K562 (cell line): ENCODE results near the gene UBLCP1. TPM values are rescaled to one million over a fixed set of nuclear protein-coding genes. Genes with fewer than 3 reads are reported as not detected.

Experiments
- ATAC-seq: fragments of 200-7000 bp; cut with Tn5 transposase; 3 replicates; pipeline ENCODE4 v1.9.1; 2020; ENCODE audit warnings: moderate library complexity
- BruUV-seq: library from RNA; stranded (reverse); fragments of 400-500 nt; replicated peaks from 2 replicates; lab custom pipeline; 2021; lab: Mats Ljungman, UMichigan
- CTCF ChIA-PET: fragments of 300-600 bp; formaldehyde crosslinking; extraction: SDS; loops from one replicate; lab custom pipeline; 2021; ENCODE audit warnings: low intra/inter-chr PET ratio; lab: Yijun Ruan, JAX
- POLR2A ChIA-PET: fragments of 300-600, 350-650 bp; sonication (Branson Sonifier 250); formaldehyde crosslinking; extraction: SDS; loops from one replicate; lab custom pipeline; 2021; ENCODE audit warnings: antibody characterized with exemption, inconsistent platforms; lab: Yijun Ruan, JAX
- DNase-seq, 4 experiments: peaks; one replicate each; pipeline versions ENCODE4 v3.0.0 to v3.0.0-alpha.2; 2011 to 2018; ENCODE audit warnings: low spot score in 3 of 4, mixed read lengths in 3 of 4; ENCODE audit errors: extremely low read depth in 1 of 4
- FAIRE-seq: peaks from 2 replicates; lab custom pipeline; 2011; peaks lifted over from hg19 to GRCh38; lab: Jason Lieb, UNC
- H2AFZ ChIP-seq: 2 replicates; pipeline ENCODE4 v1.6.0; 2011; ENCODE audit warnings: low read depth, low read length, control low read depth, inconsistent platforms
- H3K27ac ChIP-seq: fragments of 200-600 bp; 3 replicates; pipeline ENCODE4 v1.8.0; 2011; ENCODE audit warnings: low read depth, mild to moderate bottlenecking, control low read depth, inconsistent platforms, low read length, moderate library complexity, mixed read lengths; ENCODE audit errors: extremely low read depth
- H3K27me3 ChIP-seq, 2 experiments: fragments of 300-600 bp in 1 of 2; 2 replicates in 1 of 2; 3 replicates in 1 of 2; pipeline versions ENCODE4 v1.6.0 to v1.8.0; 2011; ENCODE audit warnings: inconsistent platforms in 2 of 2, low read length in 2 of 2, mild to moderate bottlenecking in 1 of 2, mixed read lengths in 1 of 2, moderate library complexity in 1 of 2; ENCODE audit not compliant: control insufficient read depth in 2 of 2, insufficient read depth in 2 of 2
- H3K36me3 ChIP-seq: fragments of 300-600 bp; 3 replicates; pipeline ENCODE4 v1.8.0; 2011; ENCODE audit warnings: mild to moderate bottlenecking, low read length, inconsistent platforms; ENCODE audit not compliant: control insufficient read depth, insufficient read depth
- H3K4me1 ChIP-seq, 2 experiments: fragments of 200-600 bp in 1 of 2; replicated peaks in 1 of 2; 2 replicates in 1 of 2; 3 replicates in 1 of 2; pipeline versions ENCODE4 v1.5.1 to v1.8.0; 2011; ENCODE audit warnings: inconsistent platforms in 2 of 2, low read length in 2 of 2, mild to moderate bottlenecking in 1 of 2, mixed read lengths in 1 of 2, moderate library complexity in 1 of 2; ENCODE audit not compliant: control insufficient read depth in 2 of 2, insufficient read depth in 2 of 2
- H3K4me2 ChIP-seq: 2 replicates; pipeline ENCODE4 v1.6.1; 2011; ENCODE audit warnings: low read length, control low read depth, inconsistent platforms, mixed read lengths; ENCODE audit not compliant: insufficient read depth
- H3K4me3 ChIP-seq: fragments of 200-600 bp; sonication (generic), shearing (Covaris generic); 2 replicates; pipeline ENCODE4 v1.5.1; 2016; ENCODE audit warnings: control low read depth, inconsistent platforms
- H3K79me2 ChIP-seq: fragments of 200-600 bp; 3 replicates; pipeline ENCODE4 v1.8.0; 2011; ENCODE audit warnings: low read length, inconsistent platforms; ENCODE audit not compliant: control insufficient read depth, insufficient read depth
- H3K9ac ChIP-seq, 2 experiments: 2 replicates each; pipeline versions ENCODE4 v1.6.0 to v1.6.1; 2011; ENCODE audit warnings: low read depth in 2 of 2, low read length in 2 of 2, control low read depth in 1 of 2, inconsistent platforms in 1 of 2, mild to moderate bottlenecking in 1 of 2, mixed read lengths in 1 of 2; ENCODE audit not compliant: insufficient read depth in 1 of 2
- H3K9me1 ChIP-seq: one replicate; pipeline ENCODE4 v1.6.0; 2011; ENCODE audit warnings: inconsistent platforms, mild to moderate bottlenecking, low read length, moderate library complexity; ENCODE audit not compliant: control insufficient read depth, insufficient read depth
- H3K9me3 ChIP-seq: replicated peaks from 2 replicates; pipeline ENCODE4 v1.5.1; 2011; ENCODE audit warnings: low read depth, low read length, inconsistent platforms; ENCODE audit not compliant: control insufficient read depth, insufficient read depth
- H4K20me1 ChIP-seq: replicated peaks from 2 replicates; pipeline ENCODE4 v1.6.1; 2011; ENCODE audit warnings: low read length, inconsistent platforms, mixed read lengths; ENCODE audit not compliant: control insufficient read depth, insufficient read depth
- BCL6 ChIP-seq: fragments of 250-450 bp; sonication (Bioruptor Pico); IDR thresholded peaks from 2 replicates; pipeline ENCODE4 v1.4.0; 2020
- BDP1 ChIP-seq: IDR thresholded peaks from 3 replicates; pipeline ENCODE4 v1.6.1; 2011; ENCODE audit not compliant: insufficient read length, insufficient read depth
- BRD4 ChIP-seq: fragments of 200-600 bp; sonication (generic); IDR thresholded peaks from 2 replicates; pipeline ENCODE4 v1.6.1; 2017; ENCODE audit warnings: inconsistent platforms
- GATAD2A ChIP-seq: fragments of 450-650 bp; IDR thresholded peaks from 2 replicates; pipeline ENCODE4 v1.6.1; 2017
- GTF2F1 ChIP-seq: IDR thresholded peaks from 2 replicates; pipeline ENCODE4 v1.6.1; 2011; ENCODE audit warnings: low read depth, low read length, improper control_type of control experiment
- KHSRP ChIP-seq: fragments of 450-650 bp; IDR thresholded peaks from 2 replicates; pipeline ENCODE4 v1.6.1; 2017
- MCM2 ChIP-seq: fragments of 450-650 bp; IDR thresholded peaks from 2 replicates; pipeline ENCODE4 v1.6.1; 2017; ENCODE audit warnings: low read depth, mild to moderate bottlenecking
- MCM3 ChIP-seq: fragments of 450-650 bp; IDR thresholded peaks from 2 replicates; pipeline ENCODE4 v1.6.1; 2016
- MTA1 ChIP-seq: fragments of 450-650 bp; IDR thresholded peaks from 2 replicates; pipeline ENCODE4 v1.6.1; 2017; ENCODE audit warnings: borderline replicate concordance
- MYBL2 ChIP-seq, 2 experiments: fragments of 450-650 bp in 1 of 2; sonication (generic) in 1 of 2; formaldehyde crosslinking in 1 of 2; IDR thresholded peaks; 2 replicates each; pipeline versions ENCODE4 v1.6.1 to v1.8.1; 2017 to 2022; ENCODE audit warnings: borderline replicate concordance in 1 of 2, inconsistent platforms in 1 of 2, low read depth in 1 of 2, mild to moderate bottlenecking in 1 of 2, missing genetic modification reagents in 1 of 2, moderate library complexity in 1 of 2
- OTX1 ChIP-seq: fragments of 450-650 bp; formaldehyde crosslinking; IDR thresholded peaks from 2 replicates; pipeline ENCODE4 v1.4.0; 2022; ENCODE audit warnings: mild to moderate bottlenecking
- RBM14 ChIP-seq: fragments of 200-400 bp; formaldehyde crosslinking; IDR thresholded peaks from 2 replicates; pipeline ENCODE4 v1.6.1; 2018; ENCODE audit warnings: low read depth, mild to moderate bottlenecking, low read length, moderate library complexity, borderline replicate concordance; ENCODE audit not compliant: insufficient read depth
- ZBTB1 ChIP-seq: sonication (generic); formaldehyde crosslinking; IDR thresholded peaks from 2 replicates; pipeline ENCODE4 v1.8.1; 2023; ENCODE audit warnings: missing genetic modification reagents, low read depth, mild to moderate bottlenecking, borderline replicate concordance
- WGBS: fragments of 100-300 bp; shearing (Covaris generic); methylation state at CpG from one replicate; pipeline ENCODE4 v1.1.6; 2016; ENCODE audit warnings: low coverage, mixed read lengths; ENCODE audit not compliant: insufficient coverage; ENCODE audit errors: missing lambda C conversion rate; 5-methylcytosine and 5-hydroxymethylcytosine counted together
- in situ Hi-C: fragments of 300-500 bp; cut with MboI; formaldehyde crosslinking; loops from 4 replicates; pipeline ENCODE4 v1.15.0; 2018; ENCODE audit warnings: inconsistent platforms, mixed read lengths
- intact Hi-C: fragments of 100-400 bp; cut with micrococcal nuclease; formaldehyde crosslinking; loops from 2 replicates; pipeline ENCODE4 v1.14.2; 2022
- polyA plus RNA-seq, 8 experiments: library from polyadenylated mRNA; depleted of rRNA in 4 of 8; stranded (reverse) in 5 of 8; unstranded in 3 of 8; fragments of >200 nt; fragmentation: Nextera tagmentation in 2 of 8; fragmentation: Illumina TruSeq in 1 of 8; extraction: Ambion mirVana in 2 of 8; extraction: Trizol in 1 of 8; gene quantifications; 2 replicates each; pipeline versions ENCODE4 v1.2.1 to v1.2.3, GENCODE V29; 2011 to 2014; ENCODE audit warnings: inconsistent platforms in 1 of 8, missing spikeins in 1 of 8
- total RNA-seq, 7 experiments: library from RNA; depleted of rRNA in 6 of 7; stranded (reverse); fragments of >200 nt in 6 of 7; fragmentation: Illumina TruSeq in 2 of 7; extraction: Trizol in 2 of 7; gene quantifications; 2 replicates each; pipeline versions ENCODE4 v1.2.1 to v1.2.3, GENCODE V29; 2011 to 2021; ENCODE audit warnings: low replicate concordance in 1 of 7
- TF ChIP-seq, protein P1 (sequence below), 2 experiments: fragments of 450-650 bp; IDR thresholded peaks; 2 replicates each; pipeline ENCODE4 v1.6.1; 2016
- TF ChIP-seq, protein P2 (sequence below): fragments of 200-800 bp; sonication (Bioruptor generic); IDR thresholded peaks from 2 replicates; pipeline ENCODE4 v1.6.1; 2017; ENCODE audit warnings: missing genetic modification characterization, missing compliant biosample characterization
- TF ChIP-seq, protein P3 (sequence below): IDR thresholded peaks from 2 replicates; pipeline ENCODE4 v1.6.1; 2011; ENCODE audit warnings: borderline replicate concordance, low read depth, mild to moderate bottlenecking, moderate library complexity, low read length; ENCODE audit not compliant: insufficient read depth, poor library complexity, severe bottlenecking
- TF ChIP-seq, protein P4 (sequence below): IDR thresholded peaks from 2 replicates; pipeline ENCODE4 v1.6.1; 2016; ENCODE audit warnings: missing genetic modification characterization, missing compliant biosample characterization

Gene UBLCP1
- total and polyA plus RNA-seq, 9 of the 15 experiments (the other 6 are each of a cell fraction or from before 2014, with no cell fraction given) = 18.8 to 39.8 (median 30.2) TPM

DNA sequence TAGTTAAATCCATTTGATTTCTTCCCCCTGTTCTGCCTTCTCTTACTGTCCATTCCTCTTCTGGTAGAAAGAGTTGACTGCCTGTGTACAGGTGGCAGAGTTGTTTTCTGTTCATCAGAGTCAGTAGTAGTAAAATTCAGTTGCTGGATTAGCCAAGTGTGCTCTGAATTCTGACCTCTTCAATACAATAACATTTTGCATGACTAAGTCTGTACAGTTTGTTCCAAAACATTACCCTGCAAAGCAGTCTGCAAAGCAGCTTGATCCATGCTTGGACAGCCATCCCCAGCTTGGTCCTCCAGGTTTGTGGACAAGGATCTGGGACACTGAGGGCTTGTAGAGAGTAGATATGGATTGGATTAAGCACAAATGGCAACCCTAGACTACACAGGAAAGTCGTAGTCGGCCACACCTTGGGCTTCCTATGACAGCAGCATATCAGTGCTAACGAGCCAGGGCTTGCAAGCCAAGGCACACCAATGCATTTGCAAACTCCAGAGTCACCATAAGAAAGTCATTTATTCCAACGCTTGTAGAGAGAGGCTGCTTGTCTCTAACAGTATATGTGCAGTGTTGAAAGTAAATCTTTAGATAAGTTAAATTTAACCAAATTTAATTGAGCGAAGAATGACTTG is 42.0 kb downstream of the UBLCP1 start:
- WGBS = 6% methylated on average over 5 of the region's 5 CpGs
- in situ Hi-C loops (loop anchor here (25.0 kb wide), 1 partner anchor 593 kb away; no protein-coding TSS in a partner anchor), intact Hi-C loops (no loop called here)
- H3K4me3 ChIP-seq = no peak overlapping the region
- no peaks in the 10 kb centered on the region for H3K36me3 ChIP-seq
- no peaks in the 10 kb centered on the region for H3K9me1 ChIP-seq
- H3K79me2 ChIP-seq = no peaks in the 10 kb centered on the region
- ChIA-PET CTCF (no interaction called here), POLR2A (no interaction called here)
- H3K27me3 ChIP-seq = peaks cover 6 to 14% of the 10 kb centered on the region in 2 experiments; a peak in 3 of 5 replicates
- no TSS peak for BruUV-seq
- H3K9me3 ChIP-seq = peaks cover 10% of the 10 kb centered on the region
- DNase-seq (no peak), FAIRE-seq (peak; percentile 11), ATAC-seq (no peak)
- no peaks in the 10 kb centered on the region for H4K20me1 ChIP-seq
- no peaks in the 10 kb centered on the region for H3K4me1 ChIP-seq
- H3K9ac ChIP-seq = no peak overlapping the region
- H3K27ac ChIP-seq = no peak overlapping the region
- peak overlapping the region; percentile 17; the same call in 1 of the 2 replicates for H3K4me2 ChIP-seq
- no peak overlapping the region; the same call in 1 of the 2 replicates for H2AFZ ChIP-seq
- no peak for TF ChIP-seq BRD4
- no peak for TF ChIP-seq GATAD2A
- TF ChIP-seq BCL6 (CRISPR knock-in tag) = no peak
- TF ChIP-seq GTF2F1 = no peak
- TF ChIP-seq, protein P1, sequence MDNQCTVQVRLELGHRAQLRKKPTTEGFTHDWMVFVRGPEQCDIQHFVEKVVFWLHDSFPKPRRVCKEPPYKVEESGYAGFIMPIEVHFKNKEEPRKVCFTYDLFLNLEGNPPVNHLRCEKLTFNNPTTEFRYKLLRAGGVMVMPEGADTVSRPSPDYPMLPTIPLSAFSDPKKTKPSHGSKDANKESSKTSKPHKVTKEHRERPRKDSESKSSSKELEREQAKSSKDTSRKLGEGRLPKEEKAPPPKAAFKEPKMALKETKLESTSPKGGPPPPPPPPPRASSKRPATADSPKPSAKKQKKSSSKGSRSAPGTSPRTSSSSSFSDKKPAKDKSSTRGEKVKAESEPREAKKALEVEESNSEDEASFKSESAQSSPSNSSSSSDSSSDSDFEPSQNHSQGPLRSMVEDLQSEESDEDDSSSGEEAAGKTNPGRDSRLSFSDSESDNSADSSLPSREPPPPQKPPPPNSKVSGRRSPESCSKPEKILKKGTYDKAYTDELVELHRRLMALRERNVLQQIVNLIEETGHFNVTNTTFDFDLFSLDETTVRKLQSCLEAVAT (IDR thresholded peaks at IDR 0.05) = no peak
- TF ChIP-seq OTX1 = no peak
- TF ChIP-seq ZBTB1 (CRISPR knock-in tag) = no peak
- no peak for TF ChIP-seq MCM2
- TF ChIP-seq, protein P2, sequence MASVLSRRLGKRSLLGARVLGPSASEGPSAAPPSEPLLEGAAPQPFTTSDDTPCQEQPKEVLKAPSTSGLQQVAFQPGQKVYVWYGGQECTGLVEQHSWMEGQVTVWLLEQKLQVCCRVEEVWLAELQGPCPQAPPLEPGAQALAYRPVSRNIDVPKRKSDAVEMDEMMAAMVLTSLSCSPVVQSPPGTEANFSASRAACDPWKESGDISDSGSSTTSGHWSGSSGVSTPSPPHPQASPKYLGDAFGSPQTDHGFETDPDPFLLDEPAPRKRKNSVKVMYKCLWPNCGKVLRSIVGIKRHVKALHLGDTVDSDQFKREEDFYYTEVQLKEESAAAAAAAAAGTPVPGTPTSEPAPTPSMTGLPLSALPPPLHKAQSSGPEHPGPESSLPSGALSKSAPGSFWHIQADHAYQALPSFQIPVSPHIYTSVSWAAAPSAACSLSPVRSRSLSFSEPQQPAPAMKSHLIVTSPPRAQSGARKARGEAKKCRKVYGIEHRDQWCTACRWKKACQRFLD (CRISPR knock-in tag) = no peak
- no peak for TF ChIP-seq BDP1
- TF ChIP-seq, protein P3, sequence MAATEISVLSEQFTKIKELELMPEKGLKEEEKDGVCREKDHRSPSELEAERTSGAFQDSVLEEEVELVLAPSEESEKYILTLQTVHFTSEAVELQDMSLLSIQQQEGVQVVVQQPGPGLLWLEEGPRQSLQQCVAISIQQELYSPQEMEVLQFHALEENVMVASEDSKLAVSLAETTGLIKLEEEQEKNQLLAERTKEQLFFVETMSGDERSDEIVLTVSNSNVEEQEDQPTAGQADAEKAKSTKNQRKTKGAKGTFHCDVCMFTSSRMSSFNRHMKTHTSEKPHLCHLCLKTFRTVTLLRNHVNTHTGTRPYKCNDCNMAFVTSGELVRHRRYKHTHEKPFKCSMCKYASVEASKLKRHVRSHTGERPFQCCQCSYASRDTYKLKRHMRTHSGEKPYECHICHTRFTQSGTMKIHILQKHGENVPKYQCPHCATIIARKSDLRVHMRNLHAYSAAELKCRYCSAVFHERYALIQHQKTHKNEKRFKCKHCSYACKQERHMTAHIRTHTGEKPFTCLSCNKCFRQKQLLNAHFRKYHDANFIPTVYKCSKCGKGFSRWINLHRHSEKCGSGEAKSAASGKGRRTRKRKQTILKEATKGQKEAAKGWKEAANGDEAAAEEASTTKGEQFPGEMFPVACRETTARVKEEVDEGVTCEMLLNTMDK = no peak
- no peak for TF ChIP-seq KHSRP
- TF ChIP-seq, protein P4, sequence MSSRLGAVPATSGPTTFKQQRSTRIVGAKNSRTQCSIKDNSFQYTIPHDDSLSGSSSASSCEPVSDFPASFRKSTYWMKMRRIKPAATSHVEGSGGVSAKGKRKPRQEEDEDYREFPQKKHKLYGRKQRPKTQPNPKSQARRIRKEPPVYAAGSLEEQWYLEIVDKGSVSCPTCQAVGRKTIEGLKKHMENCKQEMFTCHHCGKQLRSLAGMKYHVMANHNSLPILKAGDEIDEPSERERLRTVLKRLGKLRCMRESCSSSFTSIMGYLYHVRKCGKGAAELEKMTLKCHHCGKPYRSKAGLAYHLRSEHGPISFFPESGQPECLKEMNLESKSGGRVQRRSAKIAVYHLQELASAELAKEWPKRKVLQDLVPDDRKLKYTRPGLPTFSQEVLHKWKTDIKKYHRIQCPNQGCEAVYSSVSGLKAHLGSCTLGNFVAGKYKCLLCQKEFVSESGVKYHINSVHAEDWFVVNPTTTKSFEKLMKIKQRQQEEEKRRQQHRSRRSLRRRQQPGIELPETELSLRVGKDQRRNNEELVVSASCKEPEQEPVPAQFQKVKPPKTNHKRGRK = no peak
- TF ChIP-seq MYBL2 (IDR thresholded peaks at IDR 0.05; ENCODE audit: low read depth) = no peak
- TF ChIP-seq MYBL2 (CRISPR knock-in tag; IDR thresholded peaks at IDR 0.05; ENCODE audit: borderline replicate concordance) = no peak
- TF ChIP-seq MTA1 = no peak
- TF ChIP-seq MCM3 = no peak
- no peak for TF ChIP-seq RBM14
